Adrenal gland (tissue), 12 donors: ENCODE results near the gene CD180. TPM values are rescaled to one million over a fixed set of nuclear protein-coding genes. Genes with fewer than 3 reads are reported as not detected.

ENCODE experiments used
- DNase-seq, 7 donors: peaks; one replicate each; pipeline ENCODE4 v3.0.0-alpha.2; 2019 to 2020
- H3K27ac ChIP-seq, 5 donors: fragments of 200-600 bp; sonication (generic) in 4 of 5; 1 replicate in 3 of 5; 2 replicates in 2 of 5; pipeline versions ENCODE4 v1.5.1 to v1.8.0; 2016 to 2020; ENCODE audit warnings: mild to moderate bottlenecking in 1 of 5
- H3K27me3 ChIP-seq: fragments of 200-600 bp; 2 replicates; pipeline ENCODE4 v1.8.0; 2021
- H3K36me3 ChIP-seq, 2 donors: fragments of 200-600 bp; replicated peaks in 1 of 2; 1 replicate in 1 of 2; 2 replicates in 1 of 2; pipeline versions ENCODE4 v1.5.1 to v1.8.0; 2018 to 2022
- H3K4me1 ChIP-seq, 2 donors: fragments of 200-600 bp; replicated peaks in 1 of 2; 1 replicate in 1 of 2; 2 replicates in 1 of 2; pipeline versions ENCODE4 v1.5.1 to v1.8.0; 2018 to 2021
- H3K4me3 ChIP-seq, 4 donors: fragments of 200-600 bp; sonication (generic) in 3 of 4; one replicate each; pipeline ENCODE4 v1.5.1; 2016 to 2018
- H3K9me3 ChIP-seq, 3 donors: fragments of 200-600 bp; sonication (generic) in 1 of 3; replicated peaks in 1 of 3; 1 replicate in 2 of 3; 2 replicates in 1 of 3; pipeline versions ENCODE4 v1.5.1 to v1.8.0; 2016 to 2021
- POLR2A ChIP-seq, 2 donors: fragments of 450-650 bp; IDR thresholded peaks; one replicate each; pipeline ENCODE4 v1.6.1; 2017; ENCODE audit warnings: antibody characterized with exemption in 2 of 2, mild to moderate bottlenecking in 2 of 2, moderate library complexity in 1 of 2
- WGBS, 4 donors: extraction: QIAGEN DNeasy Blood & Tissue Kit in 2 of 4; methylation state at CpG; one replicate each; pipeline versions ENCODE4 v1.1.5 to v1.1.7; 2013 to 2017; 5-methylcytosine and 5-hydroxymethylcytosine counted together
- intact Hi-C, 2 donors: fragments of 100-400 bp; cut with DNase I; formaldehyde crosslinking; loops; one replicate each; pipeline versions ENCODE4 v1.14.1 to v1.15.0; 2022 to 2023
- polyA plus RNA-seq, 3 donors: library from polyadenylated mRNA; stranded (reverse); fragments of 200-250 nt in 2 of 3; fragments of 350-450 nt in 1 of 3; fragmentation: Illumina TruSeq in 1 of 3; extraction: RNeasy Lipid Tissue Mini Kit (QIAGEN cat#74804) in 1 of 3; gene quantifications; one replicate each; pipeline ENCODE4 v1.2.3, GENCODE V29; 2013 to 2014
- total RNA-seq, 9 donors: library from RNA; depleted of rRNA in 4 of 9; stranded (reverse); fragments of >200 nt in 4 of 9; fragments of 120-200 nt in 1 of 9; fragmentation: NEBNext Ultra II Directional in 1 of 9; extraction: Animal tissue kit (Norgen Biotek cat#: 25700) in 1 of 9; gene quantifications; one replicate each; pipeline versions ENCODE4 v1.1.0 to v1.2.4, GENCODE V29; 2013 to 2023
- TF ChIP-seq, protein P1 (sequence below), 6 experiments: fragments of 450-650 bp in 4 of 6; fragments of 200-600 bp in 2 of 6; sonication (generic) in 1 of 6; IDR thresholded peaks; 1 replicate in 5 of 6; 2 replicates in 1 of 6; pipeline versions ENCODE4 v1.5.1 to v1.8.0; 2016 to 2021; ENCODE audit warnings: antibody characterized with exemption in 6 of 6, mild to moderate bottlenecking in 2 of 6, moderate library complexity in 1 of 6
- donor health status: healthy with polysubstance abuse.
- donor health status: Bipolar disorder and iron deficiency.
- donor health status: DM: yes; HTN: yes; CAD: no.
- donor health status: DM: no; HTN: no; CAD: no.
- donor health status: DM: no; HTN: no; CAD: no.
- donor health status: DM: yes; HTN: yes; CAD: no.

Gene CD180
- total and polyA plus RNA-seq, 12 donors, result 0.37 to 3.6 (median 1.6) TPM

DNA sequence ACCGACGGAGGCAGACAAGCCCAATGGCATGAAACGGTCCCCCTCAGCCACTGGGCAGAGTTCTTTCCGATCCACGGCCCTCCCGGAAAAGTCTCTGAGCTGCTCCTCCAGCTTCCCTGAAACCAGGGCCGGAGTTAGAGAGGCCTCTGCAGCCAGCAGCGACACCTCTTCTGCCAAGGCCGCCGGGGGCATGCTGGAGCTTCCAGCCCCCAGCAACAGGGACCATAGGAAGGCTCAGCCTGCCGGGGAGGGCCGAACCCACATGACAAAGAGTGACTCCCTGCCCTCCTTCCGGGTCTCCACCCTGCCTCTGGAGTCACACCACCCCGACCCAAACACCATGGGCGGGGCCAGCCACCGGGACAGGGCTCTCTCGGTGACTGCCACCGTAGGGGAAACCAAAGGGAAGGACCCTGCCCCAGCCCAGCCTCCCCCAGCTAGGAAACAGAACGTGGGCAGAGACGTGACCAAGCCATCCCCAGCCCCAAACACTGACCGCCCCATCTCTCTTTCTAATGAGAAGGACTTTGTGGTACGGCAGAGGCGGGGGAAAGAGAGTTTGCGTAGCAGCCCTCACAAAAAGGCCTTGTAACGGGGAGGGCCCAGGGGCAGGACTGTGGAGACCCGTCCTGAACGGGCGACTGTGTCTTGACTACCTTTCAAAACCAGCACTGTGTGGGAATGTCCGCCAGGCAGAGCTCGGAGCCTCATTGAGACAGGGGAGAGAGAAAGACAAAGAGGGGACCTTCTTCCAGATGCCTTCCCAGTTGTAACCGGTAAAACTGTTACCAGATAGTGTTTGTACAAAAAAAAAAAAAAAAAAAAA, 29.9 kb downstream of the CD180 start:
- Histone ChIP-seq H3K36me3 (peaks cover 0 to 19% of the 10 kb centered on the region in 2 donors), H3K9me3 (no peaks in the 10 kb centered on the region), H3K4me1 (peaks cover 11 to 13% of the 10 kb centered on the region in 2 donors), H3K27me3 (no peaks in the 10 kb centered on the region), H3K4me3 (peak overlapping the region in 1 of 4 donors; percentile 55), H3K27ac (peak overlapping the region in 4 of 5 donors; percentile 53 to 87 (median 83))
- TF ChIP-seq POLR2A (IDR thresholded peaks at IDR 0.05), result no peak
- TF ChIP-seq, protein P1, sequence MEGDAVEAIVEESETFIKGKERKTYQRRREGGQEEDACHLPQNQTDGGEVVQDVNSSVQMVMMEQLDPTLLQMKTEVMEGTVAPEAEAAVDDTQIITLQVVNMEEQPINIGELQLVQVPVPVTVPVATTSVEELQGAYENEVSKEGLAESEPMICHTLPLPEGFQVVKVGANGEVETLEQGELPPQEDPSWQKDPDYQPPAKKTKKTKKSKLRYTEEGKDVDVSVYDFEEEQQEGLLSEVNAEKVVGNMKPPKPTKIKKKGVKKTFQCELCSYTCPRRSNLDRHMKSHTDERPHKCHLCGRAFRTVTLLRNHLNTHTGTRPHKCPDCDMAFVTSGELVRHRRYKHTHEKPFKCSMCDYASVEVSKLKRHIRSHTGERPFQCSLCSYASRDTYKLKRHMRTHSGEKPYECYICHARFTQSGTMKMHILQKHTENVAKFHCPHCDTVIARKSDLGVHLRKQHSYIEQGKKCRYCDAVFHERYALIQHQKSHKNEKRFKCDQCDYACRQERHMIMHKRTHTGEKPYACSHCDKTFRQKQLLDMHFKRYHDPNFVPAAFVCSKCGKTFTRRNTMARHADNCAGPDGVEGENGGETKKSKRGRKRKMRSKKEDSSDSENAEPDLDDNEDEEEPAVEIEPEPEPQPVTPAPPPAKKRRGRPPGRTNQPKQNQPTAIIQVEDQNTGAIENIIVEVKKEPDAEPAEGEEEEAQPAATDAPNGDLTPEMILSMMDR (IDR thresholded peaks at IDR 0.05), result no peak
- 44 to 84% (median 51%) methylated on average over 15 to 31 of the region's 31 CpGs for WGBS, 4 donors
- intact Hi-C loops, result loop anchor here (5.0 kb wide), 1 partner anchor 41 kb away; no protein-coding TSS in a partner anchor
- DNase-seq, result peak in 6 of 7 donors; percentile 43 to 71 (median 50)

DNA sequence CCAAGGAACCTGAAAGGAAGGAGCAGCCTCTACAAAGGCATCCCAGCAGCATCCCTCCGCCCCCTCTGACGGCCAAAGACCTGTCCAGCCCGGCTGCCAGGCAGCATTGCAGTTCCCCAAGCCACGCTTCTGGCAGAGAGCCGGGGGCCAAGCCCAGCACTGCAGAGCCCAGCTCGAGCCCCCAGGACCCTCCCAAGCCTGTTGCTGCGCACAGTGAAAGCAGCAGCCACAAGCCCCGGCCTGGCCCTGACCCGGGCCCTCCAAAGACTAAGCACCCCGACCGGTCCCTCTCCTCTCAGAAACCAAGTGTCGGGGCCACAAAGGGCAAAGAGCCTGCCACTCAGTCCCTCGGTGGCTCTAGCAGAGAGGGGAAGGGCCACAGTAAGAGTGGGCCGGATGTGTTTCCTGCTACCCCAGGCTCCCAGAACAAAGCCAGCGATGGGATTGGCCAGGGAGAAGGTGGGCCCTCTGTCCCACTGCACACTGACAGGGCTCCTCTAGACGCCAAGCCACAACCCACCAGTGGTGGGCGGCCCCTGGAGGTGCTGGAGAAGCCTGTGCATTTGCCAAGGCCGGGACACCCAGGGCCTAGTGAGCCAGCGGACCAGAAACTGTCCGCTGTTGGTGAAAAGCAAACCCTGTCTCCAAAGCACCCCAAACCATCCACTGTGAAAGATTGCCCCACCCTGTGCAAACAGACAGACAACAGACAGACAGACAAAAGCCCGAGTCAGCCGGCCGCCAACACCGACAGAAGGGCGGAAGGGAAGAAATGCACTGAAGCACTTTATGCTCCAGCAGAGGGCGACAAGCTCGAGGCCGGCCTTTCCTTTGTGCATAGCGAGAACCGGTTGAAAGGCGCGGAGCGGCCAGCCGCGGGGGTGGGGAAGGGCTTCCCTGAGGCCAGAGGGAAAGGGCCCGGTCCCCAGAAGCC, 30.8 kb downstream of the CD180 start:
- Histone ChIP-seq H3K27me3 (no peaks in the 10 kb centered on the region), H3K9me3 (no peaks in the 10 kb centered on the region), H3K4me3 (peak overlapping the region in 1 of 4 donors; percentile 55), H3K4me1 (peaks cover 11 to 13% of the 10 kb centered on the region in 2 donors), H3K36me3 (peaks cover 0 to 19% of the 10 kb centered on the region in 2 donors), H3K27ac (peak overlapping the region in 4 of 5 donors; percentile 53 to 87 (median 83))
- WGBS, 4 donors, result 31 to 41% (median 37%) methylated on average over 10 to 36 of the region's 36 CpGs
- DNase-seq, result peak; percentile 84 to 95 (median 91)
- TF ChIP-seq POLR2A (IDR thresholded peaks at IDR 0.05), result no peak
- TF ChIP-seq, protein P1 (IDR thresholded peaks at IDR 0.05), result peak; percentile 71 to 93 (median 82)
- intact Hi-C loops, result loop anchor here (5.0 kb wide), 1 partner anchor 42 kb away; no protein-coding TSS in a partner anchor

DNA sequence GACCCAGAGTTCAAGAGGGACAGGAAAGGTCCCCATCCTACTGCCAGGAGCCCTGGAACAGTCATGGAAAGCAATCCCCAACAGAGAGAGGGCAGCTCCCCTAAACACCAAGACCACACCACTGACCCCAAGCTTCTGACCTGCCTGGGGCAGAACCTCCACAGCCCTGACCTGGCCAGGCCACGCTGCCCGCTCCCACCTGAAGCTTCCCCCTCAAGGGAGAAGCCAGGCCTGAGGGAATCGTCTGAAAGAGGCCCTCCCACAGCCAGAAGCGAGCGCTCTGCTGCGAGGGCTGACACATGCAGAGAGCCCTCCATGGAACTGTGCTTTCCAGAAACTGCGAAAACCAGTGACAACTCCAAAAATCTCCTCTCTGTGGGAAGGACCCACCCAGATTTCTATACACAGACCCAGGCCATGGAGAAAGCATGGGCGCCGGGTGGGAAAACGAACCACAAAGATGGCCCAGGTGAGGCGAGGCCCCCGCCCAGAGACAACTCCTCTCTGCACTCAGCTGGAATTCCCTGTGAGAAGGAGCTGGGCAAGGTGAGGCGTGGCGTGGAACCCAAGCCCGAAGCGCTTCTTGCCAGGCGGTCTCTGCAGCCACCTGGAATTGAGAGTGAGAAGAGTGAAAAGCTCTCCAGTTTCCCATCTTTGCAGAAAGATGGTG, 31.6 kb downstream of the CD180 start:
- WGBS, 4 donors, result 94 to 97% (median 95%) methylated on average over 16 to 17 of the region's 17 CpGs
- Histone ChIP-seq H3K27me3 (no peaks in the 10 kb centered on the region), H3K9me3 (no peaks in the 10 kb centered on the region), H3K4me3 (no peak overlapping the region), H3K27ac (peak overlapping the region in 1 of 5 donors; percentile 81), H3K4me1 (peaks cover 11 to 13% of the 10 kb centered on the region in 2 donors), H3K36me3 (peaks cover 0 to 19% of the 10 kb centered on the region in 2 donors)
- TF ChIP-seq, protein P1 (IDR thresholded peaks at IDR 0.05), result no peak
- no peak for TF ChIP-seq POLR2A (IDR thresholded peaks at IDR 0.05)
- intact Hi-C loops, result loop anchor here (5.0 kb wide), 1 partner anchor 42 kb away; no protein-coding TSS in a partner anchor
- DNase-seq, result no peak
